Left lung (tissue), 10 donors: ENCODE measurements around the gene GGN. TPM values are rescaled to one million over a fixed set of nuclear protein-coding genes. Genes with fewer than 3 reads are reported as not detected.

Experiments
- ATAC-seq: fragments of 200-7000 bp; cut with Tn5 transposase; one replicate; pipeline ENCODE4 v1.9.1; 2020; ENCODE audit warnings: moderate library complexity
- DNase-seq, 4 donors: peaks; one replicate each; pipeline ENCODE4 v3.0.0-alpha.2; 2013 to 2020
- H3K27ac ChIP-seq, 2 donors: fragments of 200-600 bp; sonication (generic) in 1 of 2; one replicate each; pipeline versions ENCODE4 v1.5.0 to v1.8.0; 2020 to 2021
- H3K27me3 ChIP-seq, 2 donors: fragments of 200-600 bp; sonication (generic) in 1 of 2; one replicate each; pipeline versions ENCODE4 v1.5.0 to v1.8.0; 2020 to 2021
- H3K36me3 ChIP-seq, 2 donors: fragments of 200-600 bp; sonication (generic) in 1 of 2; one replicate each; pipeline versions ENCODE4 v1.5.0 to v1.8.0; 2020 to 2021
- H3K4me1 ChIP-seq, 2 donors: fragments of 200-600 bp; one replicate each; pipeline ENCODE4 v1.8.0; 2021
- H3K4me3 ChIP-seq, 2 donors: fragments of 200-600 bp; sonication (generic) in 1 of 2; one replicate each; pipeline versions ENCODE4 v1.5.0 to v1.8.0; 2020 to 2021; ENCODE audit warnings: mild to moderate bottlenecking in 1 of 2
- H3K9me3 ChIP-seq, 2 donors: fragments of 200-600 bp; sonication (generic) in 1 of 2; one replicate each; pipeline versions ENCODE4 v1.5.0 to v1.8.0; 2020 to 2021
- intact Hi-C, 2 donors: fragments of 100-400 bp; cut with DNase I; formaldehyde crosslinking; loops; one replicate each; pipeline versions ENCODE4 v1.11.2 to v1.14.2; 2022
- polyA plus RNA-seq, 6 donors: library from polyadenylated mRNA; unstranded; fragments of 120-200 nt; gene quantifications; one replicate each; pipeline ENCODE4 v1.2.1, GENCODE V29; 2013; ENCODE audit not compliant: insufficient read length in 6 of 6
- total RNA-seq, 2 donors: library from RNA; stranded (reverse); fragmentation: NEBNext Ultra II Directional; extraction: Animal tissue kit (Norgen Biotek cat#: 25700); gene quantifications; one replicate each; pipeline ENCODE4 v1.2.1, GENCODE V29; 2021
- TF ChIP-seq, protein P1 (sequence below), 2 donors: fragments of 200-600 bp; sonication (generic) in 1 of 2; IDR thresholded peaks; one replicate each; pipeline versions ENCODE4 v1.5.0 to v1.8.0; 2021; ENCODE audit warnings: antibody characterized with exemption in 2 of 2
- donor health status: DM: no; HTN: yes; CAD: no.
- donor health status: DM: no; HTN: no; CAD: no.

Gene GGN
- total and polyA plus RNA-seq, 8 donors = 0.16 to 0.77 (median 0.34) TPM; not detected in 1

DNA sequence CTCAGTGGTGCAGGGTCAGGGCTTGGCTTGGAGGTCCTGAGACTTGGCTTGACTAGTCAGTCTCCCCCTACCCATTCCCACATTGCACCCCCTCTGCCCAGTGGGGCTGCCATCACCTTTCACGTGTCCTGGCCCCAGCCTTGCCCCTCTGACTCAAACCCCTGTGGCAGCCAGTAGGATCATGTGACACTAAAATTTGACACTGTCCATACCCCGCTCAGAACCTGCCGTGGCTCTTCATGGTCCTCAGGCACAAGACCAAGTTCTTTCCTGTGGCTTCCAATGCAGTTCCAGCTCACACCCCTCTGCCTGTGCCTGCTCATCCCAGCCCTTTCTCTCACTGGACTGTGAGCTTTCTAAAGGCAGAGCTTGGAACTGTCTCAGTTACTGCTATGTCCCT, 11.3 kb downstream of the GGN start:
- Histone ChIP-seq H3K27me3 (no peaks in the 10 kb centered on the region), H3K4me3 (peak overlapping the region in 1 of 2 donors; percentile 92), H3K4me1 (peaks cover 13 to 26% of the 10 kb centered on the region in 2 donors), H3K9me3 (no peaks in the 10 kb centered on the region), H3K27ac (no peak overlapping the region), H3K36me3 (peaks cover 0 to 55% of the 10 kb centered on the region in 2 donors)
- intact Hi-C loops = no loop called here
- TF ChIP-seq, protein P1, sequence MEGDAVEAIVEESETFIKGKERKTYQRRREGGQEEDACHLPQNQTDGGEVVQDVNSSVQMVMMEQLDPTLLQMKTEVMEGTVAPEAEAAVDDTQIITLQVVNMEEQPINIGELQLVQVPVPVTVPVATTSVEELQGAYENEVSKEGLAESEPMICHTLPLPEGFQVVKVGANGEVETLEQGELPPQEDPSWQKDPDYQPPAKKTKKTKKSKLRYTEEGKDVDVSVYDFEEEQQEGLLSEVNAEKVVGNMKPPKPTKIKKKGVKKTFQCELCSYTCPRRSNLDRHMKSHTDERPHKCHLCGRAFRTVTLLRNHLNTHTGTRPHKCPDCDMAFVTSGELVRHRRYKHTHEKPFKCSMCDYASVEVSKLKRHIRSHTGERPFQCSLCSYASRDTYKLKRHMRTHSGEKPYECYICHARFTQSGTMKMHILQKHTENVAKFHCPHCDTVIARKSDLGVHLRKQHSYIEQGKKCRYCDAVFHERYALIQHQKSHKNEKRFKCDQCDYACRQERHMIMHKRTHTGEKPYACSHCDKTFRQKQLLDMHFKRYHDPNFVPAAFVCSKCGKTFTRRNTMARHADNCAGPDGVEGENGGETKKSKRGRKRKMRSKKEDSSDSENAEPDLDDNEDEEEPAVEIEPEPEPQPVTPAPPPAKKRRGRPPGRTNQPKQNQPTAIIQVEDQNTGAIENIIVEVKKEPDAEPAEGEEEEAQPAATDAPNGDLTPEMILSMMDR (IDR thresholded peaks at IDR 0.05) = no peak
- no peak for ATAC-seq
- no peak for DNase-seq

- Histone ChIP-seq H3K36me3 (peaks cover 0 to 46% of the 10 kb centered on the region in 2 donors), H3K27ac (no peak overlapping the region), H3K4me3 (peak overlapping the region; percentile 70 to 92), H3K4me1 (peaks cover 13 to 26% of the 10 kb centered on the region in 2 donors), H3K9me3 (no peaks in the 10 kb centered on the region), H3K27me3 (no peaks in the 10 kb centered on the region)
- intact Hi-C loops = no loop called here
- TF ChIP-seq, protein P1 (IDR thresholded peaks at IDR 0.05) = no peak
- DNase-seq (no peak), ATAC-seq (no peak)
Observed at GRCh38 chr19:38375748-38376147, 12.1 kb downstream of the GGN start.

DNA sequence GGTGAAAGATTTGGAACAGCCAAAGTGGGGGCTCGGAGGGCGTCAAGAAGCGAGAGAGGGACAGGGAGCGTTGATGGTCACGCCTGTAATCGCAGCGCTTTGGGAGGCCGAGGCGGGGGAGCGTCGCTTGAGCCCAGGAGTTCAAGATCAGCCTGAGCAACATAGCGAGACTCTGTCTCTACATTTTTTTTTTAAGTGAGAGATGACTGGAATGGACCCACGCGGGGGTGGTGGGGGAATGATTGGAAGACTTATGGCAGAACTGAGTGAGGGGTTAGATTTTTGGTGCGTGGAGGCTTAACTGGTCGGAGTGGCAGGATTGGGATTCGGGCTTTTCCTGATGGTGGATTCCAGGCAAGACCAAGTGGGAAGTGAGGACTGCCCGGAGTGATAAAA, 12.7 kb downstream of the GGN start:
- Histone ChIP-seq H3K27me3 (no peaks in the 10 kb centered on the region), H3K9me3 (no peaks in the 10 kb centered on the region), H3K4me3 (peak overlapping the region; percentile 70 to 92), H3K36me3 (peaks cover 0 to 40% of the 10 kb centered on the region in 2 donors), H3K27ac (peak overlapping the region; percentile 85 to 94), H3K4me1 (peaks cover 13 to 26% of the 10 kb centered on the region in 2 donors)
- TF ChIP-seq, protein P1 (IDR thresholded peaks at IDR 0.05) = no peak
- intact Hi-C loops = no loop called here
- ATAC-seq = peak; percentile 23
- no peak for DNase-seq

DNA sequence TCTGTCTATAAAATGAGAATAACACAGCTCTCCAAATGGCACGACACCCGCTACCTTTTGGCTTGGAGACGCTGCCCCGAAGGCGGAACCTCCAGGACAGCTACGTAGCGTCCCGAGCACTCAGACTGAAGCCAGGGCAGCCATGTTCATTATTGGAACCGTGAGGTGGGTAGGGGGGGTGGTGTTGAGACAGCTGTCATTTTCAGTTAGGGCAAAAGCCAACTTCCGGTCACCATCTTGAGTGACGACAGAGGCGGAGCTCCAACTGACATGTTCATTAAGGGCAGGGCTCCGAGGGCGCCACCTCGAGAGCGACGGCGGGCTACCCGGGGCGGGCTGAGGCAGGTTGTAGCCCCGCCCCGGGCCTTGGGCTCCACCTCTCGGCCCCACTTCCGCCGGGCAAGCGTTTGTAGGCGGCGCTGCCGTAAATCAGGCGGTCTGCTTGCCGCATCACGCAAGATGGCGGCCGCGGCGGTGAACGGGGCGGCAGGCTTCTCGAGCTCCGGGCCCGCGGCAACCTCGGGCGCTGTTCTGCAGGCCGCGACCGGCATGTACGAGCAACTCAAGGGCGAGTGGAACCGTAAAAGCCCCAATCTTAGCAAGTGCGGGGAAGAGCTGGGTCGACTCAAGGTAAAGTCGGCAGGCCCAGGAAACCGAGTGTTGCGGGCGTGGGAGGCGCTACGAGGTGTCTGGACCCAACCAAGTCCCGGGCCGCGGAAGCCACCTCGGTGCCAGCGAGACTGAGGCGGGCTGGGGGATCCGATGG, 13.3 kb downstream of the GGN start, which contains the start of gene PSMD8:
TSS of gene PSMD8 (plus strand) at position 240 of the 766 bp plus-strand sequence. CDS start at position 271, 31 bp downstream.
- Histone ChIP-seq H3K36me3 (peaks cover 0 to 34% of the 10 kb centered on the region in 2 donors), H3K4me3 (peak within 1 kb of the TSS; percentile 70 to 92), H3K9me3 (no peaks in the 10 kb centered on the region), H3K27me3 (no peaks in the 10 kb centered on the region), H3K4me1 (peaks cover 13 to 26% of the 10 kb centered on the region in 2 donors), H3K27ac (peak within 1 kb of the TSS; percentile 85 to 94)
- DNase-seq (peak; percentile 98 to 100 (median 99)), ATAC-seq (peak; percentile 99)
- intact Hi-C loops = no loop called here
- TF ChIP-seq, protein P1 (IDR thresholded peaks at IDR 0.05) = peak in 1 of 2 donors; percentile 37

DNA sequence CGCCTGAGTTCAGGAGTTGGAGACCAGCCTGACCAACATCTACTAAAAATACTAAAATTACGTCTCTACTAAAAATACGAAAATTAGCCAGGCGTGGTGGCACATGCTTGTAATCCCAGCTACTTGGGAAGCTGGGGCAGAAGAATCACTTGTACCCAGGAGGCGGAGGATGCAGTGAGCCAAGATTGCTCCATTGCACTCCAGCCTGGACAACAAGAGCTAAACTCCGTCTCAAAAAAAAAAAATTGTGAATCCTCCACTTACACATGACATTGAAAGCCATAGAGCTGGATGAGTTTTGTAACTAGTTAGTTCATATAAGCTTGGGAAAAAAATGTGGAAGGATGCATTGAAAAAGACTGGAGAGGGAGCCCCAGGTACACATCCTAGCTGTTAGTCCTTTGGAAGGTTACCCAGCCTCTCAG, 13.9 kb downstream of the GGN start:
- ATAC-seq (no peak), DNase-seq (no peak)
- H3K27me3 ChIP-seq = no peaks in the 10 kb centered on the region
- intact Hi-C loops = no loop called here
- peak overlapping the region; percentile 85 to 94 for H3K27ac ChIP-seq
- H3K9me3 ChIP-seq = no peaks in the 10 kb centered on the region
- H3K4me1 ChIP-seq = peaks cover 13 to 26% of the 10 kb centered on the region in 2 donors
- H3K36me3 ChIP-seq = peaks cover 0 to 28% of the 10 kb centered on the region in 2 donors
- peak overlapping the region; percentile 16 to 92 for H3K4me3 ChIP-seq
- TF ChIP-seq, protein P1 (IDR thresholded peaks at IDR 0.05) = no peak
